Sigmoid colon (tissue), 7 donors: ENCODE measurements around the gene DDX27. TPM values are rescaled to one million over a fixed set of nuclear protein-coding genes. Genes with fewer than 3 reads are reported as not detected.
A peak's percentile ranks its signal among the peaks of the same experiment; 100 is the strongest.

Experiments used
- DNase-seq: peaks from one replicate; pipeline ENCODE4 v3.0.0-alpha.2; 2019
- H3K27ac ChIP-seq, 4 donors: fragments of 200-600 bp; sonication (generic); one replicate each; pipeline ENCODE4 v1.5.1; 2016 to 2019; ENCODE audit warnings: mild to moderate bottlenecking in 1 of 4
- H3K27me3 ChIP-seq, 3 donors: fragments of 200-600 bp; sonication (generic); one replicate each; pipeline ENCODE4 v1.5.1; 2019; ENCODE audit warnings: mild to moderate bottlenecking in 1 of 3
- H3K36me3 ChIP-seq, 4 donors: fragments of 200-600 bp; sonication (generic); one replicate each; pipeline ENCODE4 v1.5.1; 2016 to 2019
- H3K4me1 ChIP-seq, 4 donors: fragments of 200-600 bp; sonication (generic); one replicate each; pipeline ENCODE4 v1.5.1; 2017 to 2019
- H3K4me3 ChIP-seq, 4 donors: fragments of 200-600 bp; sonication (generic); one replicate each; pipeline ENCODE4 v1.5.1; 2017 to 2019; ENCODE audit warnings: mild to moderate bottlenecking in 2 of 4, moderate library complexity in 1 of 4
- H3K9me3 ChIP-seq, 4 donors: fragments of 200-600 bp in 3 of 4; sonication (generic) in 3 of 4; one replicate each; pipeline versions ENCODE4 v1.5.1 to v1.6.1; 2013 to 2019
- EP300 ChIP-seq, 4 donors: sonication (generic); formaldehyde crosslinking; IDR thresholded peaks; one replicate each; pipeline ENCODE4 v1.6.1; 2017; ENCODE audit warnings: antibody characterized with exemption in 4 of 4
- POLR2A ChIP-seq, 2 donors: fragments of 450-650 bp; IDR thresholded peaks; one replicate each; pipeline ENCODE4 v1.6.1; 2016; ENCODE audit warnings: antibody characterized with exemption in 2 of 2, mild to moderate bottlenecking in 2 of 2, moderate library complexity in 2 of 2
- POLR2AphosphoS5 ChIP-seq, 4 donors: sonication (generic); formaldehyde crosslinking; IDR thresholded peaks; one replicate each; pipeline ENCODE4 v1.6.1; 2017; ENCODE audit warnings: antibody characterized with exemption in 4 of 4
- WGBS, 2 donors: extraction: QIAGEN DNeasy Blood & Tissue Kit; methylation state at CpG; one replicate each; pipeline ENCODE4 v1.1.7; 2013; 5-methylcytosine and 5-hydroxymethylcytosine counted together
- intact Hi-C: fragments of 100-400 bp; cut with DNase I; formaldehyde crosslinking; loops from one replicate; pipeline ENCODE4 v1.15.1; 2023
- polyA plus RNA-seq, 3 donors: library from polyadenylated mRNA; stranded (reverse); fragments of 200-250 nt; gene quantifications; one replicate each; pipeline ENCODE4 v1.2.3, GENCODE V29; 2013
- total RNA-seq, 4 donors: library from RNA; depleted of rRNA; stranded (reverse); fragments of >200 nt; gene quantifications; one replicate each; pipeline ENCODE4 v1.1.0, GENCODE V29; 2016
- TF ChIP-seq, protein P1 (sequence below), 4 experiments: fragments of 450-650 bp in 3 of 4; fragments of 200-600 bp in 1 of 4; IDR thresholded peaks; one replicate each; pipeline ENCODE4 v1.5.1; 2016 to 2019; ENCODE audit warnings: antibody characterized with exemption in 4 of 4, mild to moderate bottlenecking in 3 of 4, moderate library complexity in 2 of 4
- donor health status: healthy with polysubstance abuse.
- donor health status: Bipolar disorder and iron deficiency.
- donor health status: healthy.

Gene DDX27
- total RNA-seq: 10 to 100 TPM; 23.5 to 28.2 (median 27.8) TPM
- polyA plus RNA-seq: 10 to 100 TPM; 16.8 to 40.4 (median 22.2) TPM

DNA sequence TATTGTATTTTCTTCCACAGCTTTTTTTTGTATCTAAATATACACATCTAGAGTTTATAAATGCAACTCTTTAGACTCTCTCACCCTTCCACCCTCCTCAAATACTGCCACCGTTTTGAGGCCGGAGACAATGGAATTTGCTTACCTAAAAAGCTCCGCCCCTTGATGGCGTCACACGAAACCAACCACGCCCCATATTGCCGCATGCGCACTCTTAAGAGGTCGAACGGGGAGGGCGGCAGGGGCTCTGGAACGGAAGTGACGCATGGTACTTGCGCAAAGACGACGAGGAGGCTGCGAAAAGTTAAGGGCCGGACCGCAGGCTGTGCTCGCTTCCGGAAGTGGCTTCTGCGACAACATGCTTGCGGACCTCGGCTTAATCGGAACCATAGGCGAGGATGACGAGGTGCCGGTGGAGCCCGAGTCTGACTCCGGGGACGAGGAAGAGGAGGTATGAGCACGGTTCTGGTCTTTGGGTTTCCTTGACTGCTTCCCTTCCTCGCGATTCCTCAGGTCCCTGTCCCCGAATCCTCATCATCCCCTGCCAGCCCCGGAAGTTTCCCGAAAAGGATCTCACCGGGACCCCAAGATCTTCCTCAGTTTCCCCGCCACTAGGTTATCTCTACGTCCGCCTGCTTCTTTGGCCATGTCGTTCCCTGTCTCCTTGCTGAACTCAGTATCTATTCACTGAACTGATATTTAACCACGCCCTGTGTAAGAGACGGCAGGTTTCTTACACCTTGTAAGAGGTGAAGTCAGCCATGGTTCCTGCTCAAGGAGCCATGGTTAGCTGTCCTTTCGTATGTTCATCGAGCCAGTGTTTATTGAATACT, at the start of gene DDX27:
DDX27 (plus strand) TSS at position 326 of the 833 bp plus-strand sequence; CDS start at position 359, 33 bp downstream.
- Histone ChIP-seq H3K9me3 (no peaks in the 10 kb centered on the region), H3K27me3 (no peaks in the 10 kb centered on the region), H3K27ac (peak within 1 kb of the TSS; percentile 81 to 91 (median 86)), H3K36me3 (peaks cover 10 to 31% (median 24%) of the 10 kb centered on the region in 4 donors), H3K4me1 (peaks cover 0 to 14% (median 12%) of the 10 kb centered on the region in 4 donors), H3K4me3 (peak within 1 kb of the TSS; percentile 61 to 80 (median 68))
- DNase-seq: peak; percentile 99
- intact Hi-C loops: loop anchor here (2.0 kb wide), 2 partner anchors 33 to 59 kb away; partner anchors contain the start of gene ZNFX1
- 0% methylated on average over 46 of the region's 46 CpGs for WGBS, 2 donors
- TF ChIP-seq POLR2A (IDR thresholded peaks at IDR 0.05) (peak; percentile 78 to 79), EP300 (IDR thresholded peaks at IDR 0.05) (peak in 2 of 4 donors; percentile 11 to 94), POLR2AphosphoS5 (IDR thresholded peaks at IDR 0.05) (peak; percentile 95 to 99 (median 96))
- TF ChIP-seq, protein P1, sequence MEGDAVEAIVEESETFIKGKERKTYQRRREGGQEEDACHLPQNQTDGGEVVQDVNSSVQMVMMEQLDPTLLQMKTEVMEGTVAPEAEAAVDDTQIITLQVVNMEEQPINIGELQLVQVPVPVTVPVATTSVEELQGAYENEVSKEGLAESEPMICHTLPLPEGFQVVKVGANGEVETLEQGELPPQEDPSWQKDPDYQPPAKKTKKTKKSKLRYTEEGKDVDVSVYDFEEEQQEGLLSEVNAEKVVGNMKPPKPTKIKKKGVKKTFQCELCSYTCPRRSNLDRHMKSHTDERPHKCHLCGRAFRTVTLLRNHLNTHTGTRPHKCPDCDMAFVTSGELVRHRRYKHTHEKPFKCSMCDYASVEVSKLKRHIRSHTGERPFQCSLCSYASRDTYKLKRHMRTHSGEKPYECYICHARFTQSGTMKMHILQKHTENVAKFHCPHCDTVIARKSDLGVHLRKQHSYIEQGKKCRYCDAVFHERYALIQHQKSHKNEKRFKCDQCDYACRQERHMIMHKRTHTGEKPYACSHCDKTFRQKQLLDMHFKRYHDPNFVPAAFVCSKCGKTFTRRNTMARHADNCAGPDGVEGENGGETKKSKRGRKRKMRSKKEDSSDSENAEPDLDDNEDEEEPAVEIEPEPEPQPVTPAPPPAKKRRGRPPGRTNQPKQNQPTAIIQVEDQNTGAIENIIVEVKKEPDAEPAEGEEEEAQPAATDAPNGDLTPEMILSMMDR (IDR thresholded peaks at IDR 0.05): no peak

DNA sequence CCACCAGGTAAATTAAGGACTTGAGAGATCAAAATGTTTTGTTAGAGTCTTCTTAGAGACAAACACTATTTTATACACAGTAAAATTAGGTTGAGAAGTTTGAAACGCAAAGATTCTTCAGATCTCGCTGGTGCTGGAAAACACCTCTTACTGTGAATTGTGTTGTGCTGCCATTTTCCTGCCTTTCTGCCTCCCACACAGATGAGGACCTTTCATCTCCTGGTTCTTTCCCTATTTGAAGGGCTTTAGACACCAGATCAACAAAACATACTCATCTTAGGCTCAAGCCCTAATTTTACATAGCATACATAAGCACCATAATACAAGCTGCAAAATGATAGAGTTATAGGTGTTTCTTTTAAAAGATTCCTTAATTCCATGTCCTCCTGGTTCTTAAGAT, 49.7 kb upstream of the DDX27 start:
- WGBS, 2 donors: 65 to 97% methylated on average over 2 of the region's 2 CpGs
- Histone ChIP-seq H3K27me3 (no peaks in the 10 kb centered on the region), H3K4me3 (no peak overlapping the region), H3K36me3 (peaks cover 0 to 17% (median 2%) of the 10 kb centered on the region in 4 donors), H3K4me1 (peaks cover 0 to 49% (median 40%) of the 10 kb centered on the region in 4 donors), H3K9me3 (no peaks in the 10 kb centered on the region), H3K27ac (no peak overlapping the region)
- no peak for DNase-seq
- intact Hi-C loops: no loop called here
- TF ChIP-seq EP300 (IDR thresholded peaks at IDR 0.05) (no peak), POLR2A (IDR thresholded peaks at IDR 0.05) (no peak)

DNA sequence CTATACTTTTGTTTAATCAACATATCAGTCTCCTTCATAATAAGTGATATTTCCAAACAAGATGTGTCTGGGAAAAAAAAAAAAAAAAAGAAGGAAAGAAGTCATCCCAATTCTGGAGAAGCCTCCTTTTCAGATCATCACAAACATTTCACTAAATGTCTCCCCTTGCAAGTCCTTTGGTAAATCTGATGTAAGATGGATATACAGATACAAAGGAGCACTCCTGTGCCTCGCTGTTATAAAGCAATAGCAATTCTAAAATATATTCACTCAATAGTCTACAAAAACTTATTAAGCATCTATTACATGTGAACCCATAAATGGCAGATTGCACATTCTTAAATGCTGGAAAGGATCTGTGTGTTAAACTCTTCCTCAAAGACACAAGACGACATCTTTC, 48.5 kb upstream of the DDX27 start:
- intact Hi-C loops: no loop called here
- Histone ChIP-seq H3K27ac (no peak overlapping the region), H3K4me1 (peaks cover 0 to 49% (median 40%) of the 10 kb centered on the region in 4 donors), H3K9me3 (no peaks in the 10 kb centered on the region), H3K27me3 (no peaks in the 10 kb centered on the region), H3K4me3 (no peak overlapping the region), H3K36me3 (peaks cover 0 to 5% (median under 1%) of the 10 kb centered on the region in 4 donors)
- 96% methylated on average over 2 of the region's 2 CpGs for WGBS, 2 donors
- TF ChIP-seq POLR2A (IDR thresholded peaks at IDR 0.05) (no peak), POLR2AphosphoS5 (IDR thresholded peaks at IDR 0.05) (no peak), EP300 (IDR thresholded peaks at IDR 0.05) (no peak)
- TF ChIP-seq, protein P1 (IDR thresholded peaks at IDR 0.05): no peak
- DNase-seq: no peak

- Histone ChIP-seq H3K27me3 (no peaks in the 10 kb centered on the region), H3K4me1 (peaks cover 0 to 53% (median 38%) of the 10 kb centered on the region in 4 donors), H3K36me3 (no peaks in the 10 kb centered on the region), H3K4me3 (no peak overlapping the region), H3K9me3 (no peaks in the 10 kb centered on the region), H3K27ac (no peak overlapping the region)
- TF ChIP-seq POLR2AphosphoS5 (IDR thresholded peaks at IDR 0.05) (no peak), POLR2A (IDR thresholded peaks at IDR 0.05) (no peak), EP300 (IDR thresholded peaks at IDR 0.05) (no peak)
- TF ChIP-seq, protein P1 (IDR thresholded peaks at IDR 0.05): no peak
- DNase-seq: peak; percentile 74
- intact Hi-C loops: no loop called here
Measured at GRCh38 chr20:49171909-49172308, 47.3 kb upstream of the DDX27 start.

GRCh38 chr20:49172413-49172812, 46.8 kb upstream of the DDX27 start:
- Histone ChIP-seq H3K4me3 (no peak overlapping the region), H3K36me3 (no peaks in the 10 kb centered on the region), H3K4me1 (peaks cover 0 to 51% (median 38%) of the 10 kb centered on the region in 4 donors), H3K27me3 (no peaks in the 10 kb centered on the region), H3K27ac (no peak overlapping the region), H3K9me3 (no peaks in the 10 kb centered on the region)
- no peak for TF ChIP-seq POLR2A (IDR thresholded peaks at IDR 0.05)
- TF ChIP-seq EP300 (IDR thresholded peaks at IDR 0.05): no peak
- TF ChIP-seq, protein P1 (IDR thresholded peaks at IDR 0.05): no peak
- no peak for TF ChIP-seq POLR2AphosphoS5 (IDR thresholded peaks at IDR 0.05)
- 20 to 28% methylated on average over 1 of the region's 1 CpG for WGBS, 2 donors
- DNase-seq: no peak
- intact Hi-C loops: no loop called here
